ENCODE measurements around the gene VSTM2L.

Gene VSTM2L

GRCh38 chr20:37986873-37987601 is 84.1 kb downstream of the VSTM2L start:
- DNase-seq (ENCODE audit: low read depth in 2 of 2, low spot score in 1 of 2), result no peak

GRCh38 chr20:37987602-37988290 is 84.8 kb downstream of the VSTM2L start:
- DNase-seq (ENCODE audit: low read depth in 2 of 2, low spot score in 1 of 2), result no peak

GRCh38 chr20:37988306-37988954 is 85.5 kb downstream of the VSTM2L start:
- DNase-seq (ENCODE audit: low read depth in 2 of 2, low spot score in 1 of 2), result no peak

GRCh38 chr20:37989601-37990295 is 86.8 kb downstream of the VSTM2L start:
- DNase-seq (ENCODE audit: low read depth in 2 of 2, low spot score in 1 of 2), result no peak

- DNase-seq (ENCODE audit: low read depth in 2 of 2, low spot score in 1 of 2), result peak; percentile 15 to 16
Observed at GRCh38 chr20:37990571-37991151, 87.7 kb downstream of the VSTM2L start.

- no peak for DNase-seq (ENCODE audit: low read depth in 2 of 2, low spot score in 1 of 2)
Observed at GRCh38 chr20:37991157-37991866, 88.4 kb downstream of the VSTM2L start.

- no peak for DNase-seq (ENCODE audit: low read depth in 2 of 2, low spot score in 1 of 2)
Observed at GRCh38 chr20:37991908-37992307, 89.0 kb downstream of the VSTM2L start.

GRCh38 chr20:37992802-37993409 is 90.0 kb downstream of the VSTM2L start:
- no peak for DNase-seq (ENCODE audit: low read depth in 2 of 2, low spot score in 1 of 2)

GRCh38 chr20:37994512-37994911 is 91.6 kb downstream of the VSTM2L start:
- DNase-seq (ENCODE audit: low read depth in 2 of 2, low spot score in 1 of 2), result no peak
